HUDEP-2 (cell line): ENCODE data around the gene WDR64.

ENCODE experiments used
- DNase-seq, 76 experiments: peaks; one replicate each; lab custom pipeline; 2025; ENCODE audit not compliant: unreplicated experiment in 76 of 76; lab: John Stamatoyannopoulos, UW

Gene WDR64

GRCh38 chr1:241829468-241829867 lies 177.4 kb downstream of the WDR64 start:
- no peak for DNase-seq

DNA sequence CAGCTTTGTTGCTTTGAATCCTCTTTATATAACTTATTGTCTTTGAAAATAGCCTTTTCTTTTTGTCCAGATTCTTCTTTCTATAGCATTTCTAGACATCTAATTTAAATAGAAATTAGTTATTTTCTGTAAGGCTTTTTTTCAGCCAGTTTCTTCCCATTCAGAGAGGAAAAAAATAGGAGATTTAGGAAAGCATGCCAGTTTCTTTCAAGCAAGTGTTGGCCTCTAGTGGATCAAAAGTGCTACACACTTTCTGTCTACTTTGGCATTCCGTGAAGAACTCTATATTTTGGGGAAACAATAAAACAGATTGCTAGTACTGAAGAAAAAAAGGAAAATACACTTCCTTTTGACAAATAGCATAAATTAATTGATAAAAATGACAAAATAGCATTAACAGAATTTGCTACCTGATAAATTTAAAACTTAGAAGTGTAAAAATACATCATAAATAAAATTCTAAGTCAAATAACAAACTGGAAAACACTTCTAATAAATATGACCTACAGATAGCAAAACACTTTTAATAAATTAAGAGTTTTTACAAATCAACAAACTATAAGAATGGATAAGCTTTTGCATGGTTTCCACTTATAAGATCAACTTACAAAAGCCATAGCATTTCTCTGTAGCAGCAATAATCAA lies 182.8 kb downstream of the WDR64 start:
- DNase-seq: peak in 25 of 76 experiments; percentile 6 to 53 (median 24)

DNA sequence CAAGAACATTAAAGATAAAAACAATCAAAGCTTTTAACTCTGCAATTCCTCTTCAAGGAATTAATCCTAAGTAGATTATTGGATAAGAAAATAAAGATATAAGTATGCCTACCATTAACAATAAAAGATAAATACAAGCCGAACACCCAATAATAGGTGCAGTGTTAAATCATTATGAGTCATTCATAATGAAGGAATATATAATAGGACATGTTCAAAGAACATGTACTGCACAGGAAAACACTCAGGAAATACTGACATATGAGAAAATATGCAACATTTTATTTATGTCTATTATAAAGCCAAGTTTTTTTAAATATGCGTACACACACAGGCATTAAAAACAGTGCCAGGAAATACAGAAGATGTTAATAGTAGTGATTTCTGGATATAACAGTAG lies 184.9 kb downstream of the WDR64 start:
- DNase-seq: no peak

- DNase-seq: no peak
Measured at GRCh38 chr1:241837416-241837815, 185.3 kb downstream of the WDR64 start.

- DNase-seq: no peak
Measured at GRCh38 chr1:241837901-241838300, 185.8 kb downstream of the WDR64 start.

GRCh38 chr1:241838897-241839296 lies 186.8 kb downstream of the WDR64 start:
- no peak for DNase-seq

DNA sequence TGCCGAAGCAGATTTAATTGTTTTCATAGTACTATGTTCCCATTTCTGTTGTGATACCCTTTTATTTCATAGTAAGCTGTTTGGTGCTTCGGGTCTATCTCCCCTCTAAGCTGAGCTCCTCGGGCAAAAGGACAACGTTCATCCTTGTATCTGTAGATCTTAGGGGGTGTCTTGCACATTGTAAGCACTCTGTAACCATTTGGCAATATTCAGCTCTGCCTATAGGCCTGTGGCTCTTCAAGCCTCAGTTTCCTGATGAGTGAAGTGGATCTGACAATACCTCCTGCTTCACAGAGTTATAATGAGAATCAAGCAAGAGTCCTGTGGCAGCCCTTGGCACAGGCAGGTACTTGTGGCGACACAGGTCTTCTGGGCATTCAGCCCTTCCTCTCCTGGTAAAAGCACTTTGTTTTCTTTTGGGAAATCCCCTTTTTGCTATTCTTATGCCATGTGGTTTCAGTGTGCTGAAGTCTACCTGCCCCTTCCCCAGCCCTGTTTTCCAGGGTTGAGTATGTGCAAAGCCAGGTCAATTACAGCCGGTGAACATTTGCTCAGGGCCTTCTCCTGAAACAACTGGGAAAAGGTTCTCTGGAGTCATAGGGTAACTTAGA lies 187.4 kb downstream of the WDR64 start:
- DNase-seq: no peak

DNA sequence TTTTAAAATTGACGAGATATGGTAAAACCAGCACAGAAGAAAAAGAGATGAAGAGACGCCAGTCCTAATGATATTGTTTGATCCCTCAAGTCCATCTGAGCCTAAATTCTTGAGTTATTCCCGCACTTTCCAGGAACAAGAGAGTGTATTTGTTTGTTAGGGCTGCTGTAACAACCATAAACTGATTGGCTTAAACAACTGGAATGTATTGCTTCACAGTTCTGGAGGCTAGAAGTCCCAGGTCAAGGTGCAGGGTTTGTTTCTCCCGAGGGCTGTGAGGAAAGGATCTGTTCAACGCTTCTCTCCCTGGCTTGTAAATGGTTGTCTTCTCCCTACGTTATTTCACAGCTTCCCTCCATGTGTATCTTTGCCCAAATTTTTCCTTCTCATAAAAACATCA lies 188.1 kb downstream of the WDR64 start:
- no peak for DNase-seq

DNA sequence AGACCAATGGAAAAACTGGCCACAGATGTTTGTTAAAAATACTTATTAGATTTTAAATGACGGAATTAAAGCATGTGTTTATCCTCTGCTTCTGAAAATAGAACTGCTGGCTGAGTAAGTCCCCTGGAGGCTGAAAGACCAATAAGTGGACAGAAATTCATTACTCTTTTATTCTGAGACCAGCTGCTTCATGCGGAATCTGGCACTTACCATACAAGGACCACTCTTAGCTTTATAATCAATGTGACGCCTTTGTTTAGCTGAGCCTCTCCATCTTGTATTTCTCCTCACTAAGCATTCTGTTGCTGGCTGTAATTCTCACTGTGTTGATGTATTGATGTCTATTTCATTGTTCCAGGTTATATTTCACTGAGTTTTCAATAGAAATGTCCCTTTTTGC lies 189.6 kb downstream of the WDR64 start:
- DNase-seq: no peak

- DNase-seq: no peak
Measured at GRCh38 chr1:241842565-241842964, 190.5 kb downstream of the WDR64 start.

GRCh38 chr1:241844593-241844992 lies 192.5 kb downstream of the WDR64 start:
- DNase-seq: no peak

DNA sequence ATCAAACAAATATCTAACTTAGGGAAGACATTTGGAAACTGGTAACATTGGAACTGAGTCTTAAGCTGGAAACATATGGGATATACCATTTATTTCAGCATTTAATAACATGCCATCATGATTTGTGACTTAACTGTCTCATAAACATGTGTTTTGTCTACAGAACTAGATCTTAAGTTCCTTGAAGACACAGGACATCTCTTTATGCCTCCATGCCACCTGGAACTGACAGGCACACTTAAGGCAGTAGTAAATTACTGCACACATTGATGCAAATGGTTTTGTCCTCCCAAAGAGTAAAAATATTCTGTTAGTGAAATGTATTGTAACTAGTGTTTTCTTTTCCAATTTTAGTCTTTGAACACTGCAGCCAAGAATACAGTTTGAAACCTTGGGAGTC lies 194.3 kb downstream of the WDR64 start:
- no peak for DNase-seq

GRCh38 chr1:241846862-241847539 lies 194.9 kb downstream of the WDR64 start:
- DNase-seq: peak in 14 of 76 experiments; percentile 3 to 64 (median 32)

DNA sequence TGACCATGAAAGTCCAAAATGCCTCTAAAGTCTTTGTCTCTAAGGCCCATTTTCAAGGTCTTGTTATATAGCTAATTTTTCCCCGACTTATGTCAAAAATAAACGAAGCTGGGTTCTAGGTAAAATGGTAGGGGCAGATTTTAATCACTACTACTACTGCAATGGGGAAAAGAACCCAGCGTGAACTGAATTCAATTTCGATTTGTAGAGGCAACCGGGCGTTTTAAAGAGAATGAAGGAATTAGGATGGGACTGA lies 195.4 kb downstream of the WDR64 start:
- peak in 1 of 76 experiments; percentile 43 for DNase-seq

- DNase-seq: peak in 75 of 76 experiments; percentile 21 to 95 (median 86)
Measured at GRCh38 chr1:241847796-241848685, 196.0 kb downstream of the WDR64 start, which contains the start of gene EXO1. Gene EXO1 (plus strand): TSS chr1:241848204. CDS start chr1:241850426, 2,222 bp downstream.

GRCh38 chr1:241848686-241849344 lies 196.7 kb downstream of the WDR64 start:
- peak in 3 of 76 experiments; percentile 3 to 37 (median 23) for DNase-seq

- no peak for DNase-seq
Measured at GRCh38 chr1:241849345-241849695, 197.2 kb downstream of the WDR64 start.
